Ectodermal cell (in vitro differentiated cells): ENCODE results near the gene HMG20A.

Experiments
- H3K27ac ChIP-seq: 2 replicates; pipeline ENCODE4 v1.7.0; 2013; ENCODE audit warnings: mild to moderate bottlenecking, low read depth, low read length; ENCODE audit not compliant: insufficient read depth, poor library complexity, severe bottlenecking
- H3K27me3 ChIP-seq: 2 replicates; pipeline ENCODE4 v1.7.0; 2013; ENCODE audit warnings: mild to moderate bottlenecking, low read length; ENCODE audit not compliant: insufficient read depth, control insufficient read depth, poor library complexity, severe bottlenecking
- H3K36me3 ChIP-seq: one replicate; pipeline ENCODE4 v1.7.0; 2013; ENCODE audit warnings: low read length; ENCODE audit not compliant: control insufficient read depth, insufficient read depth
- H3K4me1 ChIP-seq: one replicate; pipeline ENCODE4 v1.7.0; 2013; ENCODE audit warnings: low read length; ENCODE audit not compliant: control insufficient read depth, insufficient read depth
- H3K4me3 ChIP-seq: 2 replicates; pipeline ENCODE4 v1.7.0; 2013; ENCODE audit warnings: low read depth, low read length, control low read depth; ENCODE audit not compliant: insufficient read depth
- H3K9me3 ChIP-seq: 2 replicates; pipeline ENCODE4 v1.7.0; 2013; ENCODE audit warnings: mild to moderate bottlenecking, low read length, moderate library complexity; ENCODE audit not compliant: control insufficient read depth
- WGBS, 2 experiments: methylation state at CpG; one replicate each; pipeline ENCODE4 v1.1.7; 2013; ENCODE audit warnings: missing lambda C conversion rate in 2 of 2; 5-methylcytosine and 5-hydroxymethylcytosine counted together

The HMG20A gene

GRCh38 chr15:77426377-77426776, 5.7 kb downstream of the HMG20A start:
- Histone ChIP-seq H3K9me3 (no peaks in the 10 kb centered on the region), H3K27ac (no peak overlapping the region), H3K27me3 (no peaks in the 10 kb centered on the region), H3K4me1 (no peaks in the 10 kb centered on the region), H3K36me3 (no peaks in the 10 kb centered on the region), H3K4me3 (no peak overlapping the region)
- WGBS, 2 experiments = 94 to 100% methylated on average over 1 of the region's 1 CpG

DNA sequence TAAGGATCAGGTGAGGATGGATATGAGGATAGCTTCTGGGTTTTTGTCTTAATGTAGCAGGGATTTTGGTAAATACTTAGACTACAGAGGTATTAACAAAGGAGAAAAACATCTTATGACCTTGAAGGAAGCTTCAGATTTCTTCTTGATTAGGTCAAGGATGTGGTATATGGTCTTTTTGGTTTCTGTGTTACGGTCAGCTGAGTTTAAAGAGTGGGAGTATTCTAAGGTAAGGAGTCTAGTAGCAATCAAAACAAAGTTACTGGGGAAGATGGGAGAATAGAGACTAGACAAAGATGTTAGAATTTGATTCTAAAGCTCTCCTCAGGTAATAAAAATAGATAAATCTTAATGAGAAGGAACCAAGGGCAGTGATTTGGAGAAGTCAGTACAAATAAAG, 6.2 kb downstream of the HMG20A start:
- WGBS, 2 experiments = 94 to 100% methylated on average over 1 of the region's 1 CpG
- H3K27ac ChIP-seq = no peak overlapping the region
- H3K36me3 ChIP-seq = no peaks in the 10 kb centered on the region
- H3K9me3 ChIP-seq = no peaks in the 10 kb centered on the region
- H3K4me3 ChIP-seq = no peak overlapping the region
- H3K4me1 ChIP-seq = no peaks in the 10 kb centered on the region
- no peaks in the 10 kb centered on the region for H3K27me3 ChIP-seq

GRCh38 chr15:77430213-77430612, 9.5 kb downstream of the HMG20A start:
- Histone ChIP-seq H3K9me3 (no peaks in the 10 kb centered on the region), H3K27ac (no peak overlapping the region), H3K27me3 (no peaks in the 10 kb centered on the region), H3K36me3 (no peaks in the 10 kb centered on the region), H3K4me3 (no peak overlapping the region), H3K4me1 (no peaks in the 10 kb centered on the region)
- WGBS, 2 experiments = 100% methylated on average over 1 to 2 of the region's 2 CpGs

DNA sequence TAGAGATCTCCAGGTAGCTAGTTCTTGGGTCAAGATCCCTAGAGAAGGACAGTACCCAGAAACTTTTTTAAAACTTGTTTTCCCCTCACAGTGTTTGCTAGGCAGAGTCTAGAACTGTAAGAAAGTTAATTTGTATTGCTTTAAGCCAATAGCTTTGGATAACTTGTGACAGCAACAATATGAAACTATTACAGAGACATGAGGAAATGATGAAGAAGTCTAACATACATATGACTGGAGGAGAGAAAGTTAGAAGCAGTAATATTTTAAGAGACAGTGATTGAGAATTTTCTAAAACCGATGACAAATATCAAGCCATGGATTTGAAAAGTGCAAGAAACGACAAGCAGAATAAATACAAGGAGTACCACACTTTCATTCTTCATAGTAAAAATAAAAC, 10.0 kb downstream of the HMG20A start:
- Histone ChIP-seq H3K36me3 (no peaks in the 10 kb centered on the region), H3K4me1 (no peaks in the 10 kb centered on the region), H3K4me3 (no peak overlapping the region), H3K27me3 (no peaks in the 10 kb centered on the region), H3K27ac (no peak overlapping the region), H3K9me3 (no peaks in the 10 kb centered on the region)
- WGBS, 2 experiments = 89 to 93% methylated on average over 2 of the region's 2 CpGs

DNA sequence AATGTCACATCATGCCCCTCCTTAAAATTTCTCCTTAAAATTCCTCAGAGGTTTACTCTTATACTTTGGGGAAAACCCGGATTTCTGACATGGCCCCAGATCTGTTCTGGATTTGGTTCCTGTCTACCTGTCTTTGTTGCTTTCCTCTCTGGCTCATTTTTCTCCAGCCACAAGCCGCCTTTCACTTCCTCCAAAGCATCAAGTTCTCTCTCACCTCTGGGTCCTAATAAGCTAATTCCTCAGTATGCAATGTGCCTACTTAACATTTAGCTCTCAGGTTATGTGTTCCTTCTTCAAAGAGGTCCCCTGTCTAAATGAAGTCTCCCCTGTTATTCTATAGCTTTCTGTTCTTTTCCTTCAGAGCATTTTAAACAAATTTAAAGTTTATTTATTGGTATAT, 16.1 kb downstream of the HMG20A start:
- Histone ChIP-seq H3K4me1 (no peaks in the 10 kb centered on the region), H3K27ac (no peak overlapping the region), H3K4me3 (no peak overlapping the region), H3K27me3 (no peaks in the 10 kb centered on the region), H3K36me3 (no peaks in the 10 kb centered on the region), H3K9me3 (no peaks in the 10 kb centered on the region)
- WGBS, 2 experiments = 94 to 97% methylated on average over 2 of the region's 2 CpGs

- H3K27me3 ChIP-seq = no peaks in the 10 kb centered on the region
- WGBS, 2 experiments = 91 to 98% methylated on average over 4 of the region's 4 CpGs
- no peak overlapping the region for H3K4me3 ChIP-seq
- H3K36me3 ChIP-seq = no peaks in the 10 kb centered on the region
- H3K4me1 ChIP-seq = no peaks in the 10 kb centered on the region
- no peaks in the 10 kb centered on the region for H3K9me3 ChIP-seq
- no peak overlapping the region for H3K27ac ChIP-seq
These were observed 16.6 kb downstream of the HMG20A start for GRCh38 chr15:77437264-77437663.

DNA sequence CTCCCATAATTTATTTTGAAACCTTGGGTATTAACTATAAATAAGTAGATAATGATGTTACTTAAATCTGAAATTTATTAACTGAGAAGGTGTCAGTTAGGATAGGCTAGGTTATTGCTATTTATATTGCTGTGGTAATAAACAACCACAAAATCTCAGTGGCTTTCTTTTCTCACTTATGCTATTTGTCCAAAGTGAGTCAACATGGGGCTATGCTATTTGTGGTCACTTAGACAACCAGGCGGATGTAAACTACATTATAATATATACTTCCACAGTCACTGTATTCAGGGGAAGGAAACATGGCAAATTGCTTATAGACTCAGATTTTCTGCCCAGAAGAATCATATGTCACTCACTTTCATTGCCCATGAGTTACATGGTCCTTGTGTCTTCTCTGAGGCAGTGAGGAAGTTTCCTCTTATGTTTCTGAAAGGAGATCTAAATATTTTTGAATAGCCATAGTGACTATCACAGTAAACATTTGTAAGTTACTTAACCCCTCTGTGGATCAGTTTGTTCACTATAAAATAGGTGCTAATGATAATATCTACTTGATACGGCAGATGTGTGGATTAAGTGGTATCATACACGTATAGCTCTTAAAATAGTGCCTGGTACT, 19.8 kb downstream of the HMG20A start:
- H3K27ac ChIP-seq = no peak overlapping the region
- 97% methylated on average over 3 of the region's 3 CpGs for WGBS, 2 experiments

DNA sequence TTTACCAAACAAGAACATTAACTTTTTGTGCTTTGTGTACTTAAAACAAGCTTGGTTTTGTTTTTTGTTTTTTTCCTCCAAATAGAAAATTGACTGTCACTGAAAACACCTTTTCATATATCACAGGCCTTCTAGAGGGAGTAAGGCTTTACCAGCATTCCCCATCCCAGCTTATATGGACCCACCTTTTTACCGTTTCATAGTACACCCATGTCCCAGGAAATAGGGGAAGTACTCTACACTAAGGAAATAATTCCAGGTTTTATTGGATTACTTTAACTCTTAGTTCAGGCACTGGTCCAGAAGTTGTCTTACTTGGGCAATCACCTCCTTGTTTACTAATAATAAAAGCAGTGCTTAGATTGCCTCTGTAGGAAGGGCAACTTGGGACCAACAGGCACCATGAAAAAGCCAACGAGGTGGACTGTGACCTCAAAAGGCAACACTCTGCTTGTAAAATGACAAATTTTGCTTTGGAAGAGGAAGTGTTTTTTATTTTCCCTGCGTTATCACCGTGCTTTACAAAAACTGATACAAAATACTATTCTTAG, 26.2 kb downstream of the HMG20A start:
- Histone ChIP-seq H3K27ac (no peak overlapping the region), H3K27me3 (no peaks in the 10 kb centered on the region)
- WGBS, 2 experiments = 95% methylated on average over 2 to 3 of the region's 4 CpGs

More for the DNA sequence above, 19.8 kb downstream of the HMG20A start:
- no peak overlapping the region for H3K4me3 ChIP-seq
- no peaks in the 10 kb centered on the region for H3K36me3 ChIP-seq
- H3K9me3 ChIP-seq = no peaks in the 10 kb centered on the region
- H3K27me3 ChIP-seq = no peaks in the 10 kb centered on the region
- H3K4me1 ChIP-seq = no peaks in the 10 kb centered on the region

DNA sequence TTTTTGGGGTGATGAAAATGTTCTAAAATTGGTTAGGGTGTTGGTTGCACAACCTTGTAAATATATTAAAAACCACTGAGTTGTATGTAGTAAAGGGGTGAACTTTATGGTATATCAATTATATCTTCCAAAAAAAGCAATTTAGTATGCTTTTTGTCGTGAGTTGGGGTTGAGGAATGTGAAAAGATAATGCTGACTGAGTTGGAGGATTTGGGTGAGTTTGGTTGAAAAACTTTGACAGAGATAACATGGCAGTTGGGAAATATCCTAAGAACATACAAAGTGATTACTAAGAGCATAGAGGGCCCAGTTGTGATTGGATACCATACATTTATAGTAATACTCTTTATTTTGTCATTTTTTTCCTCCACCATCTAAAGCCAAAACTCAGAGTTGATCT, 33.6 kb downstream of the HMG20A start:
- no peaks in the 10 kb centered on the region for H3K27me3 ChIP-seq
- H3K4me1 ChIP-seq = peaks cover 7% of the 10 kb centered on the region
- peaks cover 7% of the 10 kb centered on the region for H3K36me3 ChIP-seq
- no peak overlapping the region for H3K27ac ChIP-seq
- WGBS, 2 experiments = 94 to 100% methylated on average over 1 of the region's 1 CpG
- H3K9me3 ChIP-seq = peaks cover 2% of the 10 kb centered on the region
- no peak overlapping the region for H3K4me3 ChIP-seq

More for the DNA sequence above, 26.2 kb downstream of the HMG20A start:
- Histone ChIP-seq H3K36me3 (peaks cover 7% of the 10 kb centered on the region), H3K9me3 (peaks cover 2% of the 10 kb centered on the region), H3K4me3 (no peak overlapping the region), H3K4me1 (no peaks in the 10 kb centered on the region)

DNA sequence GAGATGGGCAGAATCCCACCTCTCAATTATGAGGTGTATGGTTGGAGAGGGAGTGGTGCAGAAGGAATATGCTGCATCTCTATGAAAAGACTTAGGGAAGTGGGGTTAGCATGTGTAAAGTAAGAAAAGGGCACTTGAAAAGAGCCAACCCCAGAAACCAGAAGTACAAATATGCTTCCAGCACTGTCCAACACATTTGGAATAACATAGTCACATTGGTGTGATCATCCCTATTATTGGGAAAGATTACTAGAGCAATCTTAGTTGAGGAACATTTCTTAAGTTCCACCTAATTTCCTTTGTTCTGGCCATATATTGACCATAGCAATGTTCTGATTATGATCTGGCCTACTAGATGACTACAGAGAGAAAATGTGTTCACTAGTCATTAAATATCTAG, 34.3 kb downstream of the HMG20A start:
- Histone ChIP-seq H3K27ac (no peak overlapping the region), H3K4me1 (peaks cover 7% of the 10 kb centered on the region), H3K36me3 (peaks cover 7% of the 10 kb centered on the region), H3K9me3 (peaks cover 2% of the 10 kb centered on the region), H3K27me3 (no peaks in the 10 kb centered on the region), H3K4me3 (no peak overlapping the region)
